Mesothelial cell of epicardium (in vitro differentiated cells): Measurements from ENCODE around the gene SHISA6. TPM values are rescaled to one million over a fixed set of nuclear protein-coding genes. Genes with fewer than 3 reads are reported as not detected.

ENCODE experiments used
- DNase-seq, 2 experiments: peaks; one replicate each; pipeline ENCODE4 v3.0.0; 2021; ENCODE audit warnings: low spot score in 2 of 2; ENCODE audit not compliant: unreplicated experiment in 2 of 2
- H3K27ac Mint-ChIP-seq: 2 replicates; pipeline ENCODE4 v1.8.0; 2021; ENCODE audit warnings: mixed read lengths
- H3K27me3 Mint-ChIP-seq: 2 replicates; pipeline ENCODE4 v1.8.0; 2021; ENCODE audit warnings: low read depth, mixed read lengths
- H3K36me3 Mint-ChIP-seq: 2 replicates; pipeline ENCODE4 v1.8.0; 2021; ENCODE audit warnings: mixed read lengths
- H3K4me1 Mint-ChIP-seq: 2 replicates; pipeline ENCODE4 v1.8.0; 2021; ENCODE audit warnings: mixed read lengths
- H3K4me3 Mint-ChIP-seq: 2 replicates; pipeline ENCODE4 v1.8.0; 2021; ENCODE audit warnings: mild to moderate bottlenecking, moderate library complexity, mixed read lengths
- H3K9me3 Mint-ChIP-seq: 2 replicates; pipeline ENCODE4 v1.8.0; 2021; ENCODE audit warnings: mixed read lengths
- CTCF ChIP-seq: fragments of 200-600 bp; sonication (generic); IDR thresholded peaks from one replicate; pipeline ENCODE4 v1.5.0; 2021; ENCODE audit warnings: antibody characterized with exemption; ENCODE audit not compliant: unreplicated experiment
- total RNA-seq: library from RNA; stranded (reverse); gene quantifications from 3 replicates; pipeline ENCODE4 v1.2.1, GENCODE V29; 2021

The SHISA6 gene
- total RNA-seq, 1 donor from 2014 or later = not detected

DNA sequence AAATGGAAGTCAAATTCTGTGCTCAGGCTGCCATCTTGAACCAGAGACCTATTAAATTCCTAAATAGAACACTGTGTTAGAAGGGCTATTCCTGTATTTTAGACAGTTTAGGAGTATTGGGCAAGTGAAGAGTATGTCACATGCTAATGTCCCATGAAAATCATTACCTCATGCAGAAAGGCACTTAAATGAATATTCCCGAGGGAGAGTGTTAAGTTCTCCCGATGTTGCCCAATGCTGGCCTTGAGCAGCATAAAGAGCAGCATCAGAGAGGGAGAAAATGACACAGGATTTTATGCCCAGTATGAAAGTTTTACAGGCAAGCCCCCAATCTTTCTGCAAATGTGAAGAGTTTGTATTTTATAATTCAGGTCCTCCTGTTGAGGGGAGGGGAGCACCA, 28.2 kb upstream of the SHISA6 start:
- Mint-ChIP-seq H3K4me1 (no peaks in the 10 kb centered on the region), H3K4me3 (no peak overlapping the region), H3K27me3 (peaks cover 10% of the 10 kb centered on the region), H3K27ac (no peak overlapping the region), H3K9me3 (peaks cover 39% of the 10 kb centered on the region), H3K36me3 (no peaks in the 10 kb centered on the region)
- no peak for TF ChIP-seq CTCF
- no peak for DNase-seq

DNA sequence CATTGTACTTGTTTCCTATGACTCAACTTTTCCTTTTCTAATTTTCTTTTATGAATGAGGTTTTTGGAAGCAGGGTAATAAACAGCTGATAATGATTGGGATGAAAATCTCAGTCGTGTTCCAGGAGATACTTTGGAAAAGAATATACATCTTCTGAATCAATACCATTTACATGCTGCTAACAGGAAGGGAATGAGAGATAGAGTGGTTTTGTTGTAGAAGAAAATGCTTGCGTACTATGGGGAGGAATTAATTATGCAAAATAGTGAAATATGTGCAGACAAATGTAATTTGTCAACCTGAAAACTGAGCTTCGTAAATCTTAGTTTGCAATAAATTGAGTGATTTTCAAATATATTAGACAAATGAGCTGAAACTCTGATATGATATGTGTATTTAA, 24.0 kb upstream of the SHISA6 start:
- no peak overlapping the region for H3K27ac Mint-ChIP-seq
- H3K27me3 Mint-ChIP-seq = peaks cover 14% of the 10 kb centered on the region
- DNase-seq = no peak
- no peaks in the 10 kb centered on the region for H3K4me1 Mint-ChIP-seq
- no peaks in the 10 kb centered on the region for H3K36me3 Mint-ChIP-seq
- peaks cover 7% of the 10 kb centered on the region for H3K9me3 Mint-ChIP-seq
- no peak overlapping the region for H3K4me3 Mint-ChIP-seq
- TF ChIP-seq CTCF = no peak

DNA sequence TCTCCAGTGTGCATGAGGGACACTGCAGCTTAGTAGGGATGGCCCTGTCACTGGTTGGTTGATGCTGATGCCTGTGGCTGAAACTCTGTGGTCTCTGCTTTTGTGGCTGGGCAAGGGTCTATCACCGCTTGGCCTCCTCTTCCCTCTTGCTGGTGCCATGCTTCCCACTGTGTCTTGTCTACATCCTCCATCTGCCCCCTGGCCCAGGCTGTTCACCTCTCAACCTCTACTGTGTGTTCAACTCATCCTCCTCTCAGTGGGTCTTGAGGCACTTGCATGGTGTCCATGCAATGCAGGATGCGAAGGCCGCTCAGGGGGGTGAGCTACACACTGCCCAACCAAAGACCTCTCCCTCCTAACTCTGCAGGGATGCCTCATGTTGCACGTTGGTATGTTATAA, 19.8 kb upstream of the SHISA6 start:
- no peak overlapping the region for H3K4me3 Mint-ChIP-seq
- no peak overlapping the region for H3K27ac Mint-ChIP-seq
- H3K9me3 Mint-ChIP-seq = no peaks in the 10 kb centered on the region
- peaks cover 23% of the 10 kb centered on the region for H3K27me3 Mint-ChIP-seq
- DNase-seq = no peak
- H3K36me3 Mint-ChIP-seq = no peaks in the 10 kb centered on the region
- no peak for TF ChIP-seq CTCF
- no peaks in the 10 kb centered on the region for H3K4me1 Mint-ChIP-seq

GRCh38 chr17:11221721-11222120, 19.3 kb upstream of the SHISA6 start:
- H3K9me3 Mint-ChIP-seq = no peaks in the 10 kb centered on the region
- no peaks in the 10 kb centered on the region for H3K4me1 Mint-ChIP-seq
- H3K4me3 Mint-ChIP-seq = no peak overlapping the region
- peaks cover 21% of the 10 kb centered on the region for H3K27me3 Mint-ChIP-seq
- no peak overlapping the region for H3K27ac Mint-ChIP-seq
- H3K36me3 Mint-ChIP-seq = no peaks in the 10 kb centered on the region
- DNase-seq = no peak
- no peak for TF ChIP-seq CTCF

DNA sequence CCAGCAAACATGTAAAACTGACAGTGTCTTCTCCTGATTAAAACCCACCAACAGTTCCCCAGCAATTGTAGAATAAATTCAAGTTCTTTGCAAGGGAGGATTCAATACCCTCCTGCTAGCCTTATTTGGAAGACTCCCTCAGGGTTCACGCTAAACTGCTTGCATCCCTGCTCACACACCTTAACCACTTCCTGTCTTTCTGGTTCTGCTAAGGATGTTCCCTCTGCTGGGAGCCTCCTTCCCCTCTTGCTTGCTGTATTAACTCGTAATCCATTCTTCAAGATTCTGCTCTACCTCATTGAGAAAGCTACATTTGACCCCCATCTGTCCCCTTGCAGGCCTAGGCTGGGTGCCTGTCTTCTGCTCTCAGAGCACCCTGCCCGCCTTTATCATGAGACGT, 2.3 kb upstream of the SHISA6 start:
- H3K36me3 Mint-ChIP-seq = no peaks in the 10 kb centered on the region
- DNase-seq = no peak
- peaks cover 3% of the 10 kb centered on the region for H3K9me3 Mint-ChIP-seq
- no peak overlapping the region for H3K27ac Mint-ChIP-seq
- no peak for TF ChIP-seq CTCF
- peaks cover 77% of the 10 kb centered on the region for H3K27me3 Mint-ChIP-seq
- no peaks in the 10 kb centered on the region for H3K4me1 Mint-ChIP-seq
- H3K4me3 Mint-ChIP-seq = no peak overlapping the region

- Mint-ChIP-seq H3K27me3 (peaks cover 81% of the 10 kb centered on the region), H3K36me3 (no peaks in the 10 kb centered on the region), H3K27ac (no peak overlapping the region), H3K9me3 (no peaks in the 10 kb centered on the region), H3K4me1 (no peaks in the 10 kb centered on the region), H3K4me3 (peak overlapping the region; percentile 49)
- TF ChIP-seq CTCF = no peak
- DNase-seq = no peak
Measured at GRCh38 chr17:11239379-11239970, 1.5 kb upstream of the SHISA6 start.
